GM19239 (cell line): ENCODE results near the gene NOTCH1.
"Not testable (repeated sequence)": the region's sequence is repeated elsewhere in the genome, so short reads cannot be mapped to it uniquely, and the experiment has no call there.

Experiments
- DNase-seq: peaks from one replicate; pipeline ENCODE4 v3.0.0; 2011; ENCODE audit warnings: low spot score; ENCODE audit not compliant: insufficient read length
- FAIRE-seq: peaks from 2 replicates; lab custom pipeline; 2011; peaks lifted over from hg19 to GRCh38; lab: Jason Lieb, UNC

NOTCH1 gene

DNA sequence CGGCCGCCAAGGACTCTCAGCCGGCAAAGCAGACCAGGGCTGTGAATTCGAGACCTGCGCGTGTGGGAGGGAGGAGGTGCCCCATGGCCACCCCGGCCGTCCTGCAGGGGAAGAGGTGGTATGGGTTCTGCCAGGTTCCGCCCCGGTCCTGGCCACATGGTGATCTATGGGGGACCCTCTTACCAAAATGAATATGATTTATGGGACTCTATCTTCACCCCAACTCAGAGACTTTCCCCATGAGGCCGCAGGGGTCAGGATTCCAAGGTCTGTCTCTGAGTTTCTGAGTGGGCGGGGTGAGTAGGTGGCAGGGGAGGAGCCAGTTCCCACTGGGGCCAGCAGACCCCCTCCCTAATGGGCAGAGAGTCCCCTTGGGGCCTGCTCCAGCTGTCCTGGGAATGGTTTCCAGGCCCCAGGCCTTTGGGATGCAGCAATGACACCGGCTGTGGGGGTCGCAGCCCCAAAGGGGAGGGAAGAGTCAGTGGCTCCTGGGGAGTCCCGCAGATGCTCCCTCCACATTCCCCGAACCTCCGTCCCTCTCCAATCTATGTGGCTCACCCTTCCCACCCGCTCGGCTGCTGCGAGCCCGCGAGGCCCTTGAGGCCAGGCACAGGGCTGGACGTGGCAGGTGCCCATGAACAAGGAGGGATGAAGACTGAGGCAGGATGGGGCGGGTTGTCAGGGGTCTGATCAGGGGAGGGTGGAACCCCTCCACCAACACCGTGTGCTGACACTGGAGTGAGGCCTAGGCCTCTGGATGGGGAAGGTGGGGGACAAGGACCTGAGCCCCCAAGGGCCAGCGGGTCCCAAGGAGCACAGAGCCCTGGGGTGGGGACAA lies 20.1 kb upstream of the NOTCH1 start:
- no peak for DNase-seq
- no peak for FAIRE-seq

- FAIRE-seq (no peak), DNase-seq (no peak)
Measured at GRCh38 chr9:136565086-136565714, 19.4 kb upstream of the NOTCH1 start.

DNA sequence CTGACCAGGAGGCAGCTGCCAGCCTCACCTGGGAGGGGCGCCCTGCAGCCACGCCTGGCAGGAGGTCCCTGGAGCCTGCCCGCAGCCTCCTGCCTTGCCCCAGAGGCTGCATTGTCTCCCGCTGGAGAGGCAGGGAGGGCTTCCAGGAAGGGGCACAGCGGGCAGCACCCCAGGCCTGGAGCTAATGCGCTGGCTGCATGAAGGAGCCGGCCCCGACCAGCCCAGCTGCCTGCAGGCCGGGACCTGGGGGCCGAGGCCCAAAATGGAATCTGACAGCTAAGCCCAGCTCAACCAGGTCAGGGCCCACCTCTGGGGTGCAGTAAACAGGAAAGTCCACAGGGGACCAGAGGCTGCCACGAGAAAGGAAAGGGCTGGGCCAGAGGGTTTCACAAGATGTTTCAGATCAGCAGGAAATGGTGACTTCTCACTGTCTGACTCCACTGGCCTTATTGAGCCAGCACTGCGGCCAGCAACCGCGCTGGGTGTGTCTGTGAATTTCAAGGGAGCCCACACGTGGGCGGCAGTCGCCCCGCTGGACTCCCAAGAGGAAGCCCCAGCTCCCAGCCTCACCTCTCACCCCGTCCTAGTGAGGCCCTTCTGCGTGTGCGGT lies 18.6 kb upstream of the NOTCH1 start:
- FAIRE-seq: peak; percentile 78

GRCh38 chr9:136563646-136564325 lies 17.9 kb upstream of the NOTCH1 start:
- no peak for DNase-seq
- no peak for FAIRE-seq

More for the DNA sequence above, 18.6 kb upstream of the NOTCH1 start:
- peak; percentile 81 for DNase-seq

- DNase-seq (no peak), FAIRE-seq (no peak)
Measured at GRCh38 chr9:136562746-136563495, 17.1 kb upstream of the NOTCH1 start.

DNA sequence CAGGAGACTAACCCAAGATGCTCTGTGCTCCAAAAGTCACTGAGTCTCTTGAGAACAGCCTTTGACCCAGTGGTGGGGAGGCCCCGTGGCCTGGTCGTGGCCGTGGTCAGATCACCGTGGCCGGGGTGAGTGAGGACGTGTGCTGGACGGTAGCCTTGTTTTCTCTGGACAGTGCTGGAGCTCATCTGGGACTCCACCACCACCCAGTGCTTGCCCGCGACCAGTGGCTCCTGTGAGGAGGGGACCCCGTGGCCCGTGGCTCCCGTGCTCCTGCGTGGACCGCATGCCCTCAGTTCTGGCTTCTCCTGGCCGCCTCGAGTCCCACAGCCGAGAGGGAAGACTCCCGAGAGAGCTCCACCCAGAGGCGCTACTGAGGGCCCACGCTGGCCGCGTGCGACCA lies 15.9 kb upstream of the NOTCH1 start:
- FAIRE-seq (no peak), DNase-seq (no peak)

DNA sequence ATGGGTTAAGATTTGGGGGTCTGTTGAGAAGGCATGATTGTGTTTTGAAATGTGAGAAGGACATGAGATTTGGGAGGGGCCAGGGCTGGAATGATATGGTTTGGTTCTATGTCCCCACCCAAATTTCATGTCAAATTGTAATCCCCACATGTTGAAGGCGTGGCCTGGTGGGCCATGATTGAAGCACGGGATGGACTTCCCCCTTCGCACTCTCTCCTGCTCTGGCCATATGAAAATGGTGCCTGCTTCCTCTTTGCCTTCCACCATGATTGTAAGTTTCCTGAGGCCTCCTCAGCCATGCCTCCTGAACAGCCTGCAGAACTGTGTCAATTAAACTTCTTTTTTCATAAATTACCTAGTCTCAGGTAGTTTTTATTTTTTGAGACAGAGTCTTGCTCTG lies 14.7 kb upstream of the NOTCH1 start:
- DNase-seq (no peak), FAIRE-seq (no peak)

DNA sequence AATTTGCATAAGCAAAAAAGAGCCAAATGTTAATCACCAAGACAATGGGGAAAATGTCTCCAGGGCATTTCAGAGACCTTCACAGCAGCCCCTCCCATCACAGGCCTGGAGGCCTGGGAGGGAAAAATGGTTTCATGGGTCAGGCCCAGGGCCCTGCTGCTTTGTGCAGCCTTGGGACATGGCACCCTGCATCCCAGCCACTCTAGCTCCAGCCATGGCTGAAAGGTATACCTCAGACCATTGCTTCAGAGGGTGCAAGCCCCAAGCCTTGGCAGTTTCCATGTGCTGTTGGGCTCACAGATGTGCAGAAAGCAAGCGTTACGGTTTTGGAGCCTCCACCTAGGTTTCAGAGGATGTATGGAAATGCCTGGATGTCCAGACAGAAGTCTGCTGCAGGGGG lies 13.5 kb upstream of the NOTCH1 start:
- FAIRE-seq, DNase-seq: not testable (repeated sequence)

DNA sequence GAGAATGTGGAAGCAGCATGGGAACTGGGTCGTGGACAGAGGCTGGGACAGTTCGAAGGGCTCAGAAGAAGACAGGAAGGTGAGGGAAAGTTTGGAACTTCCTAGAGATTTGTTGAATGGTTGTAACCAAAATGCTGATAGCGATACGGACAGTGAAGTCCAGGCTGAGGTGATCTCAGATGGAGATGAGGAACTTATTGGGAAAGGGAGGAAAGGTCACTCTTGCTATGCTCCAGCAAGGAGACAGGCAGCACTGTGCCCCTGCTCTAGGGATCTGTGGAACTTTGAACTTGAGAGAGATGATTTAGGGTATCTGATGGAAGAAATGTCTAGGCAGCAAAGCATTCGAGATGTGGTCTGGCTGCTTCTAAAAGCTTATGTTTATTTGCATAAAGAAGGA lies 13.0 kb upstream of the NOTCH1 start:
- not testable (repeated sequence) for DNase-seq, FAIRE-seq

DNA sequence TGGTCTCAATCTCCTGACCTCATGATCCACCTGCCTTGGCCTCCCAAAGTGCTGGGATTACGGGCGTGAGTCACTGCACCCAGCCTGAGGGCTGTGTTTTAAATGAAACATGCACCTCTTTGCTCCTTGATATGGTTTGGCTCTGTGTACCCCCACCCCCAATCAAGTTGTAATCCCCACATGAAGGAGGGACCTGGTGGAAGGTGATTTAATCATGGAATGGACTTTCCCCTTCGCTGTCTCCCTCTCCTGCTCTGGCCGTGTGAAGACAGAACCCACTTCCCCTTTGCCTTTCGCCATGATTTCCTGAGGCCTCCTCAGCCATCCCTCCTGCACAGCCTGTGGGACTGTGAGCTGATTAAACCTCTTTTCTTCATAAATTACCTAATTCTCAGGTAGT lies 12.5 kb upstream of the NOTCH1 start:
- DNase-seq: no peak

GRCh38 chr9:136557036-136557435 lies 11.2 kb upstream of the NOTCH1 start:
- FAIRE-seq (no peak), DNase-seq (no peak)

More for the DNA sequence above, 12.5 kb upstream of the NOTCH1 start:
- FAIRE-seq: no peak

DNA sequence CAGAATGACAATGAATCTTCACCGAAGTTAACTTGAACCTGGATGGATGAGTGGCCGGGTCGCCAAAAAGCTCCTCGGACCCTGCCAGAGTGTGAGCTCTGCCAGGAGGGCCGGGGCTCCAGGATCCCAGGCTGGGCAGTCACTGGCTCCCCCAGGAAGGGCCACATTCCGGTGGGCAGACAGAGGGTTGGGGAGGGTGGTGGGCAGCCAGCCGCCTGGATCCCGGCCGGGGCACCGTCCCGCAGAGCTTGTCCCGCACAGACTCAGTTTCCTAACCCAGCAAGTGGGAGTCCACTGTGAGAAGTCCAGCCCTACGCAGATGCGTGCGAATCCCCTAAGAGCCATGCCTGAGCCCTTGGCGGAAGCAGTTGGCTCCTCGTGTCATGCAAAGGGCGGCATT lies 10.3 kb upstream of the NOTCH1 start:
- FAIRE-seq (no peak), DNase-seq (no peak)

DNA sequence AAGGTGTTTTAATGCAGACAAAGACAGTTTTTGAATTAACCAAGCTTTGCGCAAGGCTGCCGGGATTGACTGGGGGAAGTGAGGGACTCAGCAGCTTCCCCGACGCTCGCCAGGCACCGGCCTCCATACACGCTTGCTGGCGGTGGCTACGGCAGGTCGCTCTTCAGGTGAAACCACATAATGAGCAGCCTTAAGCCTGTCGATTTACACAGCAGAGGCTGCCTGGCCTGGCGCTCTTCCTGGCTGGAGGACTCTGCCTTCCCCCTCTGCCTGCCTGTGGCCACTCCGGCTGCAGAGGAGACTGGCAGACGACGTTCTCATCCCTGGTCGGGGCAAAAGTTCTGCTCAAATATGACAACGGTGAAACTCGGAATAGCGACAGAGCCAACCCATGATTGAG lies 9.0 kb upstream of the NOTCH1 start:
- DNase-seq (no peak), FAIRE-seq (no peak)

DNA sequence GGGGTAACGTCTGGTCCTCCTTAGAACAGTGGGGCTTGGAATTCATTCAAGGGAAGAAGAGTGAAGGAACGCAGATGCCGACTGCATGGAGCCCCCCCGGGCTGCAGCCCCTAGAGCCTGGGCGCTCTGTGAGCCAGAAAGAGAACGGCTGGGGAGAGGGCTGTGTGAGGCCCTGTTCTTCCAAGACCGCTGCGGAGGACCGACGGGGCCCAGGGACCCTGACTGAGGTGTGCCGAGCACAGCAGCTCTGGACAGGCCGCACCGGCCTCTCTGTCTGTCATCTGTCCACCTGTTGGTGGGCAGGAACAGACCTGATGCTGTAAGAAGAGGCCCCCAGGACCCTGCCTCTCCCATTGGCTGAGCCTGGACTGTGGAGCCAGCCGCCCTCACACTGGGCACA lies 7.7 kb upstream of the NOTCH1 start:
- no peak for FAIRE-seq
- DNase-seq: no peak

GRCh38 chr9:136552117-136552703 lies 6.4 kb upstream of the NOTCH1 start:
- FAIRE-seq: peak; percentile 90

DNA sequence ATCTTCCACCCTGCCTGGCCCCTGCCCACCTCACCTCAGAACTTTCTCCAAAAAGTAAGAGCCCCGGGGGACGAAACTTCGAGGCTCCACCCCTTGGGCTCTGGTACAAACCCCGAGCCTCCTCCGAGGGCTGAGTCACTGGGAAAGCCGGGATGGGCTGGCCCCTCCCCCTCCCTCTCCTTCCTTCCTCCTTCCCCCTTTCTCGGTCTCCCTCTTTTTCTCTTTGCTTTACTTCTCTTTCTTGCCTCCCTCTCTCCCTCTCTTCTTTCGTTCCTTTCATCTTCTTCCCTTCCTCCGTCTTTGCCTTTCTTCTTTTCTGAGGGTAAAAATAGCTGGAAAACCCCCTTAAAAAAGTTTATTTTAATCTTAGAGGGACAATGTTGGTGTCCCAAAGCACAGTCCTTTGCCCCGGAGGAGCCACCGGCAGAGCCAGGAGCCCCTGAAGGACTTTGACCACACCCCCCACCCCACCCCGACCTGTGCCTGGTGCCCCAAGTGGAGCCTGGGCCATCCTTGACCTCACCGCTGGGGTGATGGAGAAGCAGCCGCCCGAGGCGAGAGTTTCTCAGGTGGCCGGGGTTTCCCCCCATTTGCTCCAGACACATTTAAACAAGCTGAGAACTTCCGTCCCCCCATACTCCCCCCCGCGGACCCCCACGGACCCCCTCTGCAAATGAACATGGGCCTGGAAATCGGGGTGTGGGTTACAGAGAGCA lies 5.7 kb upstream of the NOTCH1 start:
- FAIRE-seq (no peak), DNase-seq (no peak)

More at GRCh38 chr9:136552117-136552703, 6.4 kb upstream of the NOTCH1 start:
- DNase-seq: no peak

DNA sequence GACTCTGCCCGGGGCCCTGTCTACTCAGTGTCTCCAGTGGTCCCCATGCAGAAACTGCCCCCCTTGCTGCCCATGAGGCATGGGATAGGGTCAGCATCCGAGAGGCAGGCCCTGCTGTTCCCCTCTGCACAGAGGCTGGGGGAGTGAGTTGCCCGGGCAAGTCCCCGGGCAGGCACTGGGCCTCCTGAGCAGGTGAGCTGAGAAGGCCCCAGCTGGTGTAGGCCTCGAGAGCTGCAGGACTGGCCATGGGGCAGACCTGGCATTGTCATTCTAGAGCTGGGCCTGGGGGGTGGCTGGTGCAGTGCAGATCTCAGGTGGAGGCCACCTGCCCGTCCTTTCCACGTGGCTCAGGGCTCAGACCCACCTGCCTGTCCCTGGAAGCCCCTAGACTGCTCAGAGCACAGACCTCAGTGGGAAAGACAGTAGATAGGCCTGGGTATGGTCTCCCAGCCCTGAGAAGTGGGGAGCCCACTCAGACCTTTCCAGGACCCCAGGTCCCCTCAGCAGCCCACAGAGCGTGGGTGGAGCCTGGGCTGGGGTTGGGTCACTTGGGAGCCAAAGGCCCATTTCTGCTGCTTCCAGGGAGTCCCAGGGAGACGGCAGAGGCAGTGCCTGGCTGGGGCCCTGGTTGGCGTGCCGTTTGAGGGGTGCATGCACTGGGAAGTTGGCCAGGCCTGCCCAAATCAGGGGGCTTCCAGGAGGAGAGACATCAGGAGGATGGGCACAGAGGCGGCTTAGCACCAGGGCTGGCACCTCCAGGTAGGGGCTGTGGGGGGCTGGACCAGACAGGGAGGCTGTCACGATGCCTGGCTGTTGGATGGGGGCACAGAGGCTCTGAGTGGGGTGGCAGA lies 4.8 kb upstream of the NOTCH1 start:
- DNase-seq: no peak
- FAIRE-seq: no peak
